Astrocyte of the hippocampus (primary cell): ENCODE results near the gene UBXN11.
A peak's percentile ranks its signal among the peaks of the same experiment; 100 is the strongest.
"Not testable (repeated sequence)": the region's sequence is repeated elsewhere in the genome, so short reads cannot be mapped to it uniquely, and the experiment has no call there.

ENCODE experiments used
- DNase-seq: peaks from one replicate; pipeline ENCODE4 v3.0.0; 2011; ENCODE audit warnings: low read depth, low spot score

Gene UBXN11

DNA sequence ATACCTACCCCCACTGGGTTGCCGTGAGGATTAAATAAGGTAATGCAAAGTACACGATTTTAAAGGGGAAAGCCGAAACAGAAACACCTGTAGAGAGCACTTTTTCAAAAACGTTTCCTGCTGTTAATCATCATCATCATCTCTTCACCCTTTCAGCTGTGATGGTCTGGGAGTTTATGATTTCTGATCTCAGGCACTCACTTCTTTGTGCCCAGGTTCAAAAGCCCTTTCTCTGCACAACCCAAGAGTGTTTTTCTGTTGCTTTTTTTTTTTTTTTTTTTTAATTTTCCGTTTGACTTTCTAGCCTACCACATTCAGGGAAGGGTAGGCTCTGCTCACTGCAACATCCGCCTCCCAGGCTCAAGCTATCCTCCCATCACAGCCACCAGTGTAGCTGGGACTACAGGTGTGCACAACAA lies 936 bp upstream of the UBXN11 start:
- DNase-seq, result no peak

GRCh38 chr1:26305667-26306289 lies 658 bp downstream of the UBXN11 start:
- DNase-seq, result no peak

DNA sequence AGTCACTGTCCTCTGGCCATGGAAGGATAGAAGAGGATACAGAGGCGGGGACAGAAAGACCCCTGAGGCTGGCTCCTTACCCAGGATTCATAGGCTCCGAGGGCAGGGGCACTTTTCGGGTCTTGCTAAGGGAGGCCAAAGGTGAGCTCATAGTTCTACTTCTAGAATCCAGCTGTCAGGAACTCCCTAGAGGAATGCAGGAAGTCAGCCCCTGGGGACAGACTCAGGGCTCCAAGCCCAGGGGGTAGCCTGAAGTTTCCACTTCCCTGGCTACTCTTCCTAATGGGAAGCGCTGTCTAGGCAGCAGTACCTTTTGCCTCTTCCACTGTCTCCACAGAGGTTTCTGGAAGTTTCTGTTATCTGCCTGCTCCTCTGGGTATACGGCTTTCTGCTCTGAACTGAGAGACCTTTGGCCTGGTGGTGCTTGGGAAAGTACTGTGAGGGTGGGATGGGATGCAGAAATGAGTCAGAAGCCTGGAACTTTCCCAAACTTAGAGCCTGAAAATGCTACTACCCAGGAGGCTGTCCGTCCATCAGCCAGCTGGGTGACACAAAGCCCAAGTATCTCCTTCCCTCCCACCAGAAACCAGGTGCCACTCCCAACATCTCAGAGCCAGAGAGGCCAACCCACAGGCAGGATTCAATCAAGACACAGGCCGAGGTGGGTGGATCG lies 3.6 kb downstream of the UBXN11 start:
- peak; percentile 57 for DNase-seq

DNA sequence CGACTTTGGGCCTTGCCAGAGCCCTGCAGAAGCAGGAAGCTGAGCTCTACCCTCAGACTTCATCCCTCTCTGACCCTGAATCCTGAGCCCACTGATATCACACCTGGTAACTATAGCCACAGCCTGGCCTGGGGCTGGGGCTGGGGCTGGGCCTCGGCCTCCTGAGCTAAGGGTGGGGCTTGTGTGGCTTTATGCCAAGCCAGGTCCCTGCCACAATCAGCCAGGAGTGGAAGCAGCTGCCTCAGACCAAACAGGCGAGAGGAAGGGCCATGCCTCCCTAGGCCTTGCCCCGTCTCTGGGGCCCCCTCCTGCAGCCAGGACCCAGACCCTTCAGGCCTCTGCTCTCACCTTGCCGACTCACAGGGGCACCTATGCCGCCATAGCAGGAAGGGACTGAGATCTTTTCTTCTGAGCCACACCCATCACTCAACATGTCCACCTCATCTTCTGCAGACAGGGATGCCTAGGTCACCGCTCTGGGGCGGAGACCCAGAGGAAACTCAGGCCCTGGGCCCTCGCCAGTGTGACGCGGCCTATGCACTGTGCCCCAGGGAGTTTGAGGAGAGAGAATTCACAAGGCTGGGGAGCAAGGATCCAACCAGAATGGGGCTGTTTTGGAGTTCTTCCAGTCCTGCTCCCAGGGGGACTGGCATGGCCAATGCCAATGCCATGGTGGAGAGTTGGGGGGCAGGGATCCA lies 5.7 kb downstream of the UBXN11 start:
- DNase-seq, result no peak

DNA sequence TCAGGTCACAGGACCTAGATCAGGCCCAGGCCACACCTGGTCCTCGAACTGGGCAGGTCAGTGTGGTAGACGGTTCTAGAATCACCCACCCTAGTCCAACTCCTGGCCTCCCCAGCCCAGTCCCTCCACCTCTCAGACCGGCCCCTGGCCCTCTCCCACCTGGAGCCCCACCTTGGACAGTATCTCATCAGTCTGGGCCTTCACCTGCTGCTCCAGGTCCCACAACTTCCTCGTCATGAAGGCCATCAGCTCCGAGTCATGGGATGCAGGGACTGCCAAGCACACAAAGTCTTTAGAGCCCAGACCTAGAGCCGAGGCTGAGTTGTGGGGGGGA lies 8.7 kb downstream of the UBXN11 start:
- DNase-seq, result no peak

DNA sequence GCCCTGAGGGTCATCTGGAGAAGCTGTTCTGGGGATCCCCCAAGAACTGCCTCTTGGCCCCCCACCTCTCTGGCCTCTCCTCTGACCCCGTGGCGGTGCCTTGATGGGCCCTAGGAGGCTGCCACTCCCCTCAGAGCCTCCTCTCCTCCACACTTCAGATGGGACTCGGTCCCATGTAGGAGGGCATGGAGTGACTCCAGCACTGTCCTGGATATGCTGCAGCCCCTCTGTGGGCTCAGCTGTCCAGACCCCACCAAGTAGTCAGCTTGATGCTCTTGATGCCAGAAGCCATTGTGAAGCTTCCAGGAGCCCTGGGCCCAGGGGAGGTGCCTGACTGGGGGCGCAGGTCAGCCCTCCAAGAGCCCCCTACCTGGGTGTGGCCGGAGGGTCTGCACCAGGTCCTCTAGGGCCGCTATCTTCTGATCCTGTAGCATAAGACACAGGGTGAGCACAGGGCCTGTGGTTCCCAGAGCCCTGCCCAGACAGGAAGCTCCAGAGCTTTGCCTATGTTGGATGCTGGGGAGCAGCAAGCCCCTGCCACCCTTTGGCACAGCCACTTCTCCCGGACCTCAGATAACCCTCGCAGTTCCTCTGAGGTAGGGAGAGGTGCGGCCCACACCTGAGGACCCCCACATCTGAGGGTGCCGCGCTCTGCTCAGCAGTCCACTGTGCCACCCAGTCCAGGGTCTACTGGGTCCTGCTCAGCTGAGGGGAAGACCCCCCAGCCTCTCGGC lies 9.2 kb downstream of the UBXN11 start:
- no peak for DNase-seq

GRCh38 chr1:26296340-26297056 lies 9.9 kb downstream of the UBXN11 start:
- DNase-seq, result no peak

GRCh38 chr1:26295194-26296138 lies 11.0 kb downstream of the UBXN11 start:
- DNase-seq, result no peak

- DNase-seq, result no peak
Observed at GRCh38 chr1:26293911-26294463, 12.4 kb downstream of the UBXN11 start.

DNA sequence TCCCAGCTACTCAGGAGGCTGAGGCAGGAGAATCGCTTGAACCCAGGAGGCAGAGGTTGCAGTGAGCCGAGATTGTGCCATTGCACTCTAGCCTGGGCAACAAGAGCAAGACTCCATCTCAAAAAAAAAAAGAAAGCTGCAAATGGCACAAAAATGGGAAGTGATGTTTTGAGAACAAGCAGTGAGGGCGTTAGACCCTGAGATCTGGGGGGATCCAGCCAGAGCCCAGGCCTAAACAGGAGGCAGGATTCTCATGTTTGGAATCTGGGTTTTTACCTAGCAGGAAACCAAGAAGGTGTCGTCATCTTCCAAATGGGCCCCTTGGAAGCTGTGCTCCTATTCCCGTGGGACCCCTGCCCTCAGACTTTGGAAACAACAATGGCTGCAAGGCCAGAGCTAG lies 13.7 kb downstream of the UBXN11 start:
- not testable (repeated sequence) for DNase-seq

GRCh38 chr1:26291939-26292338 lies 14.5 kb downstream of the UBXN11 start:
- no peak for DNase-seq

- DNase-seq, result no peak
Observed at GRCh38 chr1:26291433-26291832, 15.0 kb downstream of the UBXN11 start.

GRCh38 chr1:26290882-26291261 lies 15.6 kb downstream of the UBXN11 start:
- no peak for DNase-seq

- no peak for DNase-seq
Observed at GRCh38 chr1:26290122-26290881, 16.1 kb downstream of the UBXN11 start.

DNA sequence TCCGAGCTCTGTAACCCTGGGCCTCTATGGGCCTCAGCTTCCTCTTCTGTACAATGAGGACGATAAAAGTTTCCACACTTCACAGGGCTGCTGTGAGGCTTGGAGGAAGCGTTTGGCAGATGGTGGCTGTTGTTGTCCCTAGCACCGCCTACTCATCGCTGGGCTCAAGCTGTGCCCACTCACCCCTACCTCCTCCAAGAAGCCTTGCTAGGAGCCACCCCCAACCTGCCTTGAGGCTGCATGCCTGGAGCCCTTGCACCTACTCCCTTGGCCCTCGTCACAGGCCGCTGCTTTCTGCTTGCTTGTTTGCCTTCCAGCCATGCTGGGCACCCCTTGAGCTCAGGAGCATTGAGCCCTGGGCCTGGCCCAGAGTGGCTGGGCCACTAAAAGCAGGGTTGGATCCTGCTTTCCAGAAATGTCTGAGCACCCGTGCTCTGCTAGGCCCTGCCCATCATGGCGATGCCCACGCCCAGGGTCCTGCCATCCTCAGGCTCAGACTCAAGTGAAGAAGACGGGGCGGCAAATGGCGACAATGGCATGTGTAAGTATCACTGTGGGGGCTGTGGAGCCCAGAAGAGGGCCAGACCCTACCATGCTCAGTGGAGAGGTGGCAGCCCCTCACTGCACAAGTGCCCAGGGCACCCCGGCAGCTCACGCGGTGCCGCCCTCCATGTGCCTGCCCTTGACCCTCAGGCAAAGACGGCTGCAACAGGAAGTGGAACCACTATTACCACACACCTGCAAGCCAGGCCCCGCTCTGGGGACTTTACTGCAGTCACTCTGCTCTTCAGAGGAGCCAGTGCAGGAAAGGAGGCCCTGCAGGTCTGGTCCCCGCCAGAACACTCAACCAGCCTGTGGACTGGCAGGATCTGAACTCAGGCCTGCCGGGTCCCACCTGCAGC lies 17.0 kb downstream of the UBXN11 start:
- no peak for DNase-seq

DNA sequence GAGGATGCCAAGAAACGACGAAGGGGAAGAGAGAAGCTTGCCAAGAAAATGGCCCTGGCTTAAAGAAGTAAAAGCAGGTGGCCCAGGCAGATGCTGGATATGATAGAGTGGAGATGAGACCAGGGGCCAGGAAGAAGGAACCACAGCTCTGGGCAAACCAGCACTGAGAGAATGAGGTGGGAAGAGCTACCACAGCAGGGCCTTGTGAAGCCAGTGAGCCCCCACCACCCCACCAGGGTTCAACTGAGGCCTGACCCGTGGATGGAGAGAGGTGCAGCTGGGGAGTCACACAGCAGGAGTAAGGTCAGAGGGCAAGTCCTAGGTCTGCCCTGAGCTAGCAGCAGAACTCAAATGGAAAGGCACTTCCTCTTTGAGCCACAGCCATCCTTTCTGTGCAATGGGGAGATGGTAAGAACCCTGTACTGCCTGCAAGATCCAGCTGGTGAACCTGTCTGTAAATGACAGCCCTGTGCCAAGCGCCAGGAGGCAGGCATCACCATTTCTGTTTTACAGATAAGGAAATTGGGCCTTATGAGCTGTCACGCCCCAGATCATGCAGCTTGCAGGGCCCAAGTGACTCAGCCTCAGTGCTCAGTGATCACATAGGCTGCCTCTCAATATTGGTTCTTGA lies 18.0 kb downstream of the UBXN11 start:
- no peak for DNase-seq

DNA sequence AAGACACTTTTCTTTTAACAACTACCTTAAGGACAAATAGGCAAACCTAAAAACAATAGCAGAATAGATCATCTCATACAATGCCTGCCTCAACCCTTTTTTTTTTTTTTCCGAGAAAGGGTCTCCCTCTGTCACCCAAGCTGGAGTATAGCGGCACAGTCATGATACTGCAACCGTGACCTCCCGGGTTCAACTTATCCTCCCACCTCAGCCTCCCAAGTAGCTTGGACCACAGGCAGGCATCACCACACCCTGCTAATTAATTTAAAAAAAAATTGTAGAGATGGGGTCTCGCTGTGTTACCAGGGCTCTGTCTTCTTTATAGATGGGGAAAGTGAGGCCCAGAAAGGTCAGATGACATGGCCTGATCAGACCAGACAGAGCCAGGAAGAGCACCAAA lies 18.6 kb downstream of the UBXN11 start:
- no peak for DNase-seq
